ENCODE results near the gene MAF. TPM values are rescaled to one million over a fixed set of nuclear protein-coding genes. Genes with fewer than 3 reads are reported as not detected.
A peak's percentile ranks its signal among the peaks of the same experiment; 100 is the strongest.

MAF gene
- total RNA-seq, 1 experiment from 2014 or later, result 0.47 TPM

- H3K4me1 Mint-ChIP-seq (ENCODE audit: insufficient read depth, unreplicated experiment), result no peaks in the 10 kb centered on the region
- BruUV-seq (replicated peaks), result no TSS peak
- H3K27ac Mint-ChIP-seq (ENCODE audit: low read depth, unreplicated experiment), result no peak overlapping the region
- ChIA-PET POLR2A (no interaction called here), CTCF (interaction anchor here (0.6 to 1.5 kb wide), 2 partner anchors 16 to 30 kb away, joined by 4 to 7 read pairs; no protein-coding TSS in a partner anchor)
- H3K4me3 Mint-ChIP-seq (ENCODE audit: unreplicated experiment), result no peak overlapping the region
- peaks cover 70% of the 10 kb centered on the region for H3K27me3 Mint-ChIP-seq (ENCODE audit: insufficient read depth, unreplicated experiment)
- no peaks in the 10 kb centered on the region for H3K36me3 Mint-ChIP-seq (ENCODE audit: insufficient read depth, unreplicated experiment)
- TF ChIP-seq CTCF (IDR thresholded peaks at IDR 0.05; ENCODE audit: unreplicated experiment), result no peak
- intact Hi-C loops (cut with micrococcal nuclease), result no loop called here
- H3K9me3 Mint-ChIP-seq (ENCODE audit: unreplicated experiment), result no peaks in the 10 kb centered on the region
- no peak for DNase-seq (ENCODE audit: unreplicated experiment)
Measured at GRCh38 chr16:79571903-79572535, 28.5 kb downstream of the MAF start.

- no TSS peak for BruUV-seq (replicated peaks)
- no peak for DNase-seq (ENCODE audit: unreplicated experiment)
- ChIA-PET POLR2A (interaction anchor here (0.6 kb wide), 1 partner anchor 876 kb away, joined by 3 read pairs; no protein-coding TSS in a partner anchor), CTCF (interaction anchor here (0.6 to 1.5 kb wide), 4 partner anchors 15 to 1447 kb away, joined by 3 to 7 read pairs (median 4); no protein-coding TSS in a partner anchor)
- H3K27me3 Mint-ChIP-seq (ENCODE audit: insufficient read depth, unreplicated experiment), result peaks cover 63% of the 10 kb centered on the region
- TF ChIP-seq CTCF (IDR thresholded peaks at IDR 0.05; ENCODE audit: unreplicated experiment), result no peak
- no peaks in the 10 kb centered on the region for H3K9me3 Mint-ChIP-seq (ENCODE audit: unreplicated experiment)
- no peak overlapping the region for H3K27ac Mint-ChIP-seq (ENCODE audit: low read depth, unreplicated experiment)
- intact Hi-C loops (cut with micrococcal nuclease), result no loop called here
- no peaks in the 10 kb centered on the region for H3K36me3 Mint-ChIP-seq (ENCODE audit: insufficient read depth, unreplicated experiment)
- H3K4me1 Mint-ChIP-seq (ENCODE audit: insufficient read depth, unreplicated experiment), result no peaks in the 10 kb centered on the region
- H3K4me3 Mint-ChIP-seq (ENCODE audit: unreplicated experiment), result no peak overlapping the region
Measured at GRCh38 chr16:79571065-79571902, 29.3 kb downstream of the MAF start.

- H3K4me3 Mint-ChIP-seq (ENCODE audit: unreplicated experiment), result no peak overlapping the region
- peak; percentile 9 for DNase-seq (ENCODE audit: unreplicated experiment)
- intact Hi-C loops (cut with micrococcal nuclease), result no loop called here
- no peak for TF ChIP-seq CTCF (IDR thresholded peaks at IDR 0.05; ENCODE audit: unreplicated experiment)
- BruUV-seq (replicated peaks), result no TSS peak
- POLR2A ChIA-PET, result no interaction called here
- CTCF ChIA-PET, result no interaction called here
- no peak overlapping the region for H3K27ac Mint-ChIP-seq (ENCODE audit: low read depth, unreplicated experiment)
- H3K4me1 Mint-ChIP-seq (ENCODE audit: insufficient read depth, unreplicated experiment), result no peaks in the 10 kb centered on the region
- H3K9me3 Mint-ChIP-seq (ENCODE audit: unreplicated experiment), result no peaks in the 10 kb centered on the region
- H3K36me3 Mint-ChIP-seq (ENCODE audit: insufficient read depth, unreplicated experiment), result no peaks in the 10 kb centered on the region
- H3K27me3 Mint-ChIP-seq (ENCODE audit: insufficient read depth, unreplicated experiment), result peaks cover 50% of the 10 kb centered on the region
Measured at GRCh38 chr16:79564671-79565107, 35.8 kb downstream of the MAF start.

GRCh38 chr16:79563921-79564320, 36.6 kb downstream of the MAF start:
- TF ChIP-seq CTCF (IDR thresholded peaks at IDR 0.05; ENCODE audit: unreplicated experiment), result no peak
- Mint-ChIP-seq H3K27ac (ENCODE audit: low read depth, unreplicated experiment) (no peak overlapping the region), H3K27me3 (ENCODE audit: insufficient read depth, unreplicated experiment) (peaks cover 56% of the 10 kb centered on the region), H3K4me1 (ENCODE audit: insufficient read depth, unreplicated experiment) (no peaks in the 10 kb centered on the region), H3K9me3 (ENCODE audit: unreplicated experiment) (no peaks in the 10 kb centered on the region), H3K36me3 (ENCODE audit: insufficient read depth, unreplicated experiment) (no peaks in the 10 kb centered on the region), H3K4me3 (ENCODE audit: unreplicated experiment) (no peak overlapping the region)
- no TSS peak for BruUV-seq (replicated peaks)
- ChIA-PET CTCF (interaction anchor here (0.7 kb wide), 1 partner anchor 38 kb away, joined by 4 read pairs; no protein-coding TSS in a partner anchor), POLR2A (interaction anchor here (0.7 kb wide), 1 partner anchor 1226 kb away, joined by 3 read pairs; no protein-coding TSS in a partner anchor)
- DNase-seq (ENCODE audit: unreplicated experiment), result no peak
- intact Hi-C loops (cut with micrococcal nuclease), result no loop called here
